ENCODE data around the gene BEST1.

BEST1 gene

GRCh38 chr11:61954106-61954850, 4.1 kb downstream of the BEST1 start:
- H3K4me3 ChIP-seq (ENCODE audit: low read depth in 1 of 2, low read length in 1 of 2), result peak overlapping the region; percentile 78 to 85
- H3K9me3 ChIP-seq, result no peaks in the 10 kb centered on the region
- H3K27me3 ChIP-seq, result no peaks in the 10 kb centered on the region
- TF ChIP-seq, protein P1, sequence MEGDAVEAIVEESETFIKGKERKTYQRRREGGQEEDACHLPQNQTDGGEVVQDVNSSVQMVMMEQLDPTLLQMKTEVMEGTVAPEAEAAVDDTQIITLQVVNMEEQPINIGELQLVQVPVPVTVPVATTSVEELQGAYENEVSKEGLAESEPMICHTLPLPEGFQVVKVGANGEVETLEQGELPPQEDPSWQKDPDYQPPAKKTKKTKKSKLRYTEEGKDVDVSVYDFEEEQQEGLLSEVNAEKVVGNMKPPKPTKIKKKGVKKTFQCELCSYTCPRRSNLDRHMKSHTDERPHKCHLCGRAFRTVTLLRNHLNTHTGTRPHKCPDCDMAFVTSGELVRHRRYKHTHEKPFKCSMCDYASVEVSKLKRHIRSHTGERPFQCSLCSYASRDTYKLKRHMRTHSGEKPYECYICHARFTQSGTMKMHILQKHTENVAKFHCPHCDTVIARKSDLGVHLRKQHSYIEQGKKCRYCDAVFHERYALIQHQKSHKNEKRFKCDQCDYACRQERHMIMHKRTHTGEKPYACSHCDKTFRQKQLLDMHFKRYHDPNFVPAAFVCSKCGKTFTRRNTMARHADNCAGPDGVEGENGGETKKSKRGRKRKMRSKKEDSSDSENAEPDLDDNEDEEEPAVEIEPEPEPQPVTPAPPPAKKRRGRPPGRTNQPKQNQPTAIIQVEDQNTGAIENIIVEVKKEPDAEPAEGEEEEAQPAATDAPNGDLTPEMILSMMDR (IDR thresholded peaks at IDR 0.05), result no peak
- peaks cover 30% of the 10 kb centered on the region for H3K36me3 ChIP-seq
- H3K4me1 ChIP-seq (ENCODE audit: control insufficient read depth in 1 of 2, insufficient read depth in 1 of 2, low read depth in 1 of 2, low read length in 1 of 2), result peaks cover 62 to 68% of the 10 kb centered on the region in 2 experiments
- peak overlapping the region; percentile 95 for H3K27ac ChIP-seq

DNA sequence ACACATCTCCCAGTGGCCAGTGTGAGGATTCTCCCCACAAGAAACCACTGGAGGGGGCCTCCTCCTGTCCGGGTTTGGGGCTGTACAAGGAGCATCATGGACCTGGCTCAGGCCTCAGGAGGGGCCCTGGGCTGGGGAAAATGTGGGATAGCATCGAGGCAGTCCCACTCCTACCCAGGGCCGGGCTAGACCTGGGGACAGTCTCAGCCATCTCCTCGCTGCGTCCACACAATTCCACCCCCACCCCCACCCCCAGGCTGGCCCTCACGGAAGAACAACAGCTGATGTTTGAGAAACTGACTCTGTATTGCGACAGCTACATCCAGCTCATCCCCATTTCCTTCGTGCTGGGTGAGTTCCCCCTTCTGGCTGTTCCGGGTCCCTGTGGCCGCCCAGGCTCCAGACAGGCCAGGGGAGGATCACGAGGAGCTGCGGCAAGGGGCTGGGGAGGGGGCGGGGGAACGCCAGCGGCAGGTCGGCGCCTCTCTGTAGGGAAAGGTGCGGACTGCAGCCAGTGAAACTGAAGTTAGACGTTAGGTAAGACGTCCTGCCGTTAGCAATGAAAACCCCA, 4.8 kb downstream of the BEST1 start:
- Histone ChIP-seq H3K4me1 (ENCODE audit: control insufficient read depth in 1 of 2, insufficient read depth in 1 of 2, low read depth in 1 of 2, low read length in 1 of 2) (peaks cover 62 to 68% of the 10 kb centered on the region in 2 experiments), H3K4me3 (ENCODE audit: low read depth in 1 of 2, low read length in 1 of 2) (peak overlapping the region; percentile 78 to 85), H3K9me3 (no peaks in the 10 kb centered on the region), H3K27me3 (no peaks in the 10 kb centered on the region), H3K27ac (peak overlapping the region; percentile 95), H3K36me3 (peaks cover 36% of the 10 kb centered on the region)
- TF ChIP-seq, protein P1 (IDR thresholded peaks at IDR 0.05), result peak; percentile 81

GRCh38 chr11:61955422-61956135, 5.4 kb downstream of the BEST1 start:
- TF ChIP-seq, protein P1 (IDR thresholded peaks at IDR 0.05), result no peak
- peak overlapping the region; percentile 78 to 85 for H3K4me3 ChIP-seq (ENCODE audit: low read depth in 1 of 2, low read length in 1 of 2)
- H3K4me1 ChIP-seq (ENCODE audit: control insufficient read depth in 1 of 2, insufficient read depth in 1 of 2, low read depth in 1 of 2, low read length in 1 of 2), result peaks cover 68% of the 10 kb centered on the region in 2 experiments
- peaks cover 43% of the 10 kb centered on the region for H3K36me3 ChIP-seq
- peak overlapping the region; percentile 95 for H3K27ac ChIP-seq
- no peaks in the 10 kb centered on the region for H3K27me3 ChIP-seq
- H3K9me3 ChIP-seq, result no peaks in the 10 kb centered on the region

DNA sequence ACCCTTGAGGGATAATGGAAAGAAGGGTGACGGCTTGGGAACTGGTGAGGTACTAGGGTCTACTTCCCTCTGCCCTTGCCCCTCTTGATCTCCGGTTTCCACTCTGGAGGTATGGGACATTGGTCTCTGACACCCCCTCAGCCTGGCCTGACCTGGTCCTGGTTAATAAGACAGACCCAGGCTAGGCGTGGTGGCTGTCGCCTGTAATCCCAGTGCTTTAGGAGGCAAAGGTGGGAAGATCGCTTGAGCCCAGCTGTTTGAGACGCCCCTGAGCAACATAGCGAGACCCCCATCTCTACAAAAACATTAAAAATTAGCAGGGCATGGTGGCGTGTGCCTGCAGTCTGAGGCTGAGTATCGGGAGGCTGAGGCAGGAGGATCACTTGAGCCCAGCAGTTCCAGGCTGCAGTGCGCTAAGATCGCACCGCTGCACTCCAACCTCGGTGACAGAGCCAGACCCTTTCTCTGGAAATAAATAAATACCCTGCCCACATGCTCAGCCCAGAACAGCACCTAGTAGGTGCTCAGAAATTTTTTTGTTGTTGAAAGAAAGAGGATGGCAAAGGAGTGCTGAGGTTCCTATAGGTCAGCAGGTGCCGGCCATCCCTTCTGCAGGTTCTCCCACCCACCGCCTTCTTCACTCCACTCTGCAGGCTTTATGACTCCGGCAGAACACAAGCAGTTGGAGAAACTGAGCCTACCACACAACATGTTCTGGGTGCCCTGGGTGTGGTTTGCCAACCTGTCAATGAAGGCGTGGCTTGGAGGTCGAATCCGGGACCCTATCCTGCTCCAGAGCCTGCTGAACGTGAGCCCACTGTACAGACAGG, 6.3 kb downstream of the BEST1 start:
- TF ChIP-seq, protein P1 (IDR thresholded peaks at IDR 0.05), result no peak
- no peaks in the 10 kb centered on the region for H3K9me3 ChIP-seq
- H3K27ac ChIP-seq, result peak overlapping the region; percentile 95

More for the DNA sequence above, 6.3 kb downstream of the BEST1 start:
- no peaks in the 10 kb centered on the region for H3K27me3 ChIP-seq
- peaks cover 51% of the 10 kb centered on the region for H3K36me3 ChIP-seq
- H3K4me3 ChIP-seq (ENCODE audit: low read depth in 1 of 2, low read length in 1 of 2), result peak overlapping the region; percentile 78 to 85
- peaks cover 74 to 77% of the 10 kb centered on the region in 2 experiments for H3K4me1 ChIP-seq (ENCODE audit: control insufficient read depth in 1 of 2, insufficient read depth in 1 of 2, low read depth in 1 of 2, low read length in 1 of 2)
